ENCODE data around the gene TRIM52. TPM values are rescaled to one million over a fixed set of nuclear protein-coding genes. Genes with fewer than 3 reads are reported as not detected.
A peak's percentile ranks its signal among the peaks of the same experiment; 100 is the strongest.

The TRIM52 gene
- total and polyA plus RNA-seq, 8 donors, result 5.6 to 18.1 (median 8.7) TPM

GRCh38 chr5:181221105-181221791, 39.7 kb downstream of the TRIM52 start:
- Histone ChIP-seq H3K36me3 (no peaks in the 10 kb centered on the region), H3K4me3 (no peak overlapping the region), H3K9me3 (no peaks in the 10 kb centered on the region), H3K4me1 (peaks cover 0 to 21% (median 4%) of the 10 kb centered on the region in 3 donors), H3K27me3 (no peaks in the 10 kb centered on the region), H3K27ac (peak overlapping the region; percentile 79 to 93 (median 90))
- DNase-seq (peak in 2 of 6 donors; percentile 26 to 41), FAIRE-seq (no peak), ATAC-seq (no peak)
- no peak for TF ChIP-seq CTCF (IDR thresholded peaks at IDR 0.05)
- 50 to 58% methylated on average over 27 of the region's 27 CpGs for WGBS, 2 donors
- intact Hi-C loops (cut with DNase I), result no loop called here

GRCh38 chr5:181220178-181220515, 40.8 kb downstream of the TRIM52 start:
- DNase-seq (peak in 1 of 6 donors; percentile 80), FAIRE-seq (no peak), ATAC-seq (no peak)
- no peak for TF ChIP-seq CTCF (IDR thresholded peaks at IDR 0.05)
- 85 to 88% methylated on average over 10 of the region's 10 CpGs for WGBS, 2 donors
- Histone ChIP-seq H3K27me3 (no peaks in the 10 kb centered on the region), H3K27ac (no peak overlapping the region), H3K4me1 (peaks cover 0 to 21% (median 4%) of the 10 kb centered on the region in 3 donors), H3K36me3 (no peaks in the 10 kb centered on the region), H3K9me3 (no peaks in the 10 kb centered on the region), H3K4me3 (no peak overlapping the region)
- intact Hi-C loops (cut with DNase I), result no loop called here

- H3K9me3 ChIP-seq, result no peaks in the 10 kb centered on the region
- peaks cover 0 to 18% (median 4%) of the 10 kb centered on the region in 3 donors for H3K4me1 ChIP-seq
- H3K36me3 ChIP-seq, result no peaks in the 10 kb centered on the region
- DNase-seq, result no peak
- H3K27ac ChIP-seq, result no peak overlapping the region
- no peaks in the 10 kb centered on the region for H3K27me3 ChIP-seq
- H3K4me3 ChIP-seq, result no peak overlapping the region
- ATAC-seq, result no peak
- WGBS, 2 donors, result 58 to 61% methylated on average over 49 of the region's 49 CpGs
- TF ChIP-seq CTCF (IDR thresholded peaks at IDR 0.05), result no peak
- intact Hi-C loops (cut with DNase I), result no loop called here
- no peak for FAIRE-seq
Observed at GRCh38 chr5:181219262-181220177, 41.4 kb downstream of the TRIM52 start.

GRCh38 chr5:181218795-181219124, 42.2 kb downstream of the TRIM52 start:
- peaks cover 0 to 18% (median 4%) of the 10 kb centered on the region in 3 donors for H3K4me1 ChIP-seq
- no peaks in the 10 kb centered on the region for H3K36me3 ChIP-seq
- ATAC-seq, result no peak
- intact Hi-C loops (cut with DNase I), result no loop called here
- no peak for TF ChIP-seq CTCF (IDR thresholded peaks at IDR 0.05)
- no peaks in the 10 kb centered on the region for H3K9me3 ChIP-seq
- 31 to 37% methylated on average over 10 of the region's 10 CpGs for WGBS, 2 donors
- H3K4me3 ChIP-seq, result peak overlapping the region in 2 of 4 donors; percentile 36 to 39
- peak overlapping the region in 3 of 4 donors; percentile 18 to 64 (median 63) for H3K27ac ChIP-seq
- no peaks in the 10 kb centered on the region for H3K27me3 ChIP-seq
- no peak for FAIRE-seq
- DNase-seq, result no peak

GRCh38 chr5:181217803-181218062, 43.2 kb downstream of the TRIM52 start:
- H3K4me1 ChIP-seq, result peaks cover 0 to 18% (median 4%) of the 10 kb centered on the region in 3 donors
- peak; percentile 2 to 9 (median 4) for ATAC-seq
- no peaks in the 10 kb centered on the region for H3K9me3 ChIP-seq
- H3K36me3 ChIP-seq, result no peaks in the 10 kb centered on the region
- H3K4me3 ChIP-seq, result peak overlapping the region; percentile 10 to 39 (median 28)
- FAIRE-seq, result no peak
- H3K27me3 ChIP-seq, result no peaks in the 10 kb centered on the region
- intact Hi-C loops (cut with DNase I), result no loop called here
- 3 to 4% methylated on average over 13 of the region's 13 CpGs for WGBS, 2 donors
- peak overlapping the region; percentile 28 to 64 (median 56) for H3K27ac ChIP-seq
- no peak for DNase-seq
- TF ChIP-seq CTCF (IDR thresholded peaks at IDR 0.05), result no peak

Data from pancreas (tissue), 10 donors.